HG03442 (cell line): ENCODE results near the gene DCTD.

Experiments
- ATAC-seq: cut with Tn5 transposase; IDR thresholded peaks from one replicate; pipeline ENCODE4 v1.9.1; 2021; ENCODE audit warnings: mild to moderate bottlenecking, moderate library complexity; ENCODE audit not compliant: unreplicated experiment

Gene DCTD

DNA sequence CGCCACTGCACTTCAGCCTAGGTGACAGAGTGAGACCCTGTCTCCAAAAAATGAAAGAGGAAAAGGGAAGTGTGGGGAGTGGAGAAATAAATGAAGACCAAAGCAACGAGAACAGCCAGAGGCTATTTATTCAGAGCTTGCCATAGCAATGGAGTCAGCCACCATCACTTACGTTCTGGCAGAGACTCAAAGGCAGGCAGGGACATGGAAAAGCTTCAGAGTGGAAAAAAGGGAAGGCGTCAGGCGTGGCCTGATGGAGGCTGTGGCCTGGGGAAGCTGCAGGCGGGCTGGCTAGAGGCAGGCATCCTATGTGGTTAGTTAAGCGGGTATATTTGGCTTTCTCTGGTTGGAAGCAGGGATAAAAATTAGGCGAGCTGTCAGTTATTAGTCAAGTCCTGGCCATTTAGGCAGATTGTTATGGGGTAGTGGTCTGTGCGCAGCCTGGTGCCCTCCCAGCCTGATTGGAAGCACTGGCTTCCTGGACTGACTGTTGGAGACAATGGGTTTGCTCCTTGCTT is 73.3 kb downstream of the DCTD start:
- no peak for ATAC-seq

DNA sequence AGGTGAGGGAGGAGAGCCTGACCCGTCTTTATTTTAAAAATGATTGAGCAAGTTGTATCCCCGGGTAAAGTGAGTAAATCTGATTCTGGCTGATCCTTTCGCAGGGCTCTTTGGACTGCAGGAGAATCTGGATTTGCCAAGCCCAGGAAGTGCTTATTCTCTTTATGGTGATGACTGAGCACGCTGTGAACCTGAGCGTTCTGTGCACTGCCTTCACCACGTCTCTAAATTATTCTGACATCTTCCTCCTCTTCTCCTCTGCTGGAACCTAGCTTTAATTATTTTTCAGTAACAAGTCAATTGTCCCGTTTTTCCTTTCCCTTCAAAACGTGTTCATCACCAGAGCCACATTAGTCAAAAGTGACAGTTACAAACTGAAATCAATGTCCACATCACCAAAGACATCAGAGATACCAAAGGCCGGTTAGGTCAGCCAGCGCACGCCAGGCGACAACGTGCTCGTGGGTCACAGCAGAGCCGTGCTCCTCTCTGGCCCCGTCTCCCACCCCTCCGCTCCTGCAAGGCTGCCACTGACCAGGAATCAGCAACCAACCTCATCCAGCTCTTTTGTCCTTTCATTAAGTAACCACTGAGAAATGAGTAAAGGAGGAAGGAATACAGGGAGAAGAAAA is 74.3 kb downstream of the DCTD start:
- no peak for ATAC-seq

DNA sequence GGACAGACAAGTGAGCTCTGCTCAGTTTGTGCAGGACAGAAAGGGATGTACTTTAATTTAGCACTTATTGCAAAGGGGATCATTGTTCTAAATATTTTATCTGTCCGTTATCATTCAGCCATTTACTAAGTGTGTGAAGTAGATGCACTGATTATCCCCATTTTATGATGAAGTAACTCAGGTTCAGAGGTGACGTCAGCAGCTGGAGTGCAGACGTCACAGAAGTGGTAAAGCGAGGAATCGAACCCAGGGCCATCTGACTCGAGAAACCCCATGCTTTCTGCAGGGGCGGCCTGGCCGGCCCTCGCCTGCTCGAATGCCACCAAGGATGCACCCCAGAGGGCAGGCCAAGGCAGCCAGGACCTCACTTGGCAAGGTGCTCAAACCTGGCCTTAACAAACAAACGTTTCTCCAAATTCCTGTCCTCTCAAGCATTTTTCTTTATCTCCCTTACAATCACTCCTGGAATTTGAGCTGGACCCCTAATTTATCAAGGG is 75.0 kb downstream of the DCTD start:
- ATAC-seq: no peak

DNA sequence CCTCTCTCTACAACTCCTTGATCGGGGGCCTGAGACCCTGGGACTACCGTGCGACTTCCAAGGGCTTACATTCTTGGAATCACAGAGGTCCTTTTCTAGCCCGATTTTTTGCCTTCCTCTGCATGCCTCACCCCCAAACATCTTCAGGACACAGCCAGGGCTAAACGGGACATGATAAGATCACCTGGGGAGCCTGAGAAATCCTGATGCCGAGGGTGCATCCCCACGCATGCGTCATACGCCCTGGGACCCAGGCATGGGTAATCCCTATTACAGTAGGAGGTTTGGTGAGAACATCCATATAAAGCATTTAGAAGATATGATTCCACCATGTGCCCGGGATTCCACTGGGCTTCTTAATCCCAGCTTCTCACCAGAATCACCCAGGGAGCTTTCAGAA is 77.1 kb downstream of the DCTD start:
- no peak for ATAC-seq
